K562 (cell line): Measurements from ENCODE around the gene METAP1D.

Experiments used
- CHD1 ChIP-seq: fragments of 200-600 bp; sonication (generic); IDR thresholded peaks from one replicate; pipeline ENCODE4 v1.6.1; 2012; ENCODE audit warnings: mild to moderate bottlenecking, moderate library complexity, low read length, inconsistent platforms
- CHD2 ChIP-seq: IDR thresholded peaks from 2 replicates; pipeline ENCODE4 v1.6.1; 2011; ENCODE audit warnings: low read depth, low read length
- MYC ChIP-seq, 2 experiments: fragments of 250-450 bp in 1 of 2; sonication (Bioruptor Pico) in 1 of 2; IDR thresholded peaks; 2 replicates each; pipeline versions ENCODE4 v1.5.1 to v1.6.1; 2012 to 2021; ENCODE audit warnings: low read depth in 2 of 2, borderline replicate concordance in 1 of 2, improper control_type of control experiment in 1 of 2, low read length in 1 of 2, mild to moderate bottlenecking in 1 of 2, moderate library complexity in 1 of 2
- NR3C1 ChIP-seq: sonication (generic); formaldehyde crosslinking; IDR thresholded peaks from 2 replicates; pipeline ENCODE4 v1.8.1; 2022; ENCODE audit warnings: missing genetic modification reagents
- POLR2A ChIP-seq: fragments of 450-650 bp; conservative IDR thresholded peaks from 2 replicates; pipeline ENCODE4 v1.6.1; 2016
- SP1 ChIP-seq: sonication (generic); formaldehyde crosslinking; IDR thresholded peaks from 2 replicates; pipeline ENCODE4 v1.8.1; 2022; ENCODE audit warnings: mild to moderate bottlenecking, missing genetic modification reagents
- ZFP36 ChIP-seq: fragments of 150-350 bp; IDR thresholded peaks from 2 replicates; pipeline ENCODE4 v1.6.1; 2018; ENCODE audit warnings: low read length, low read depth; ENCODE audit not compliant: partially characterized antibody
- ZNF583 ChIP-seq: fragments of 250-450 bp; sonication (Bioruptor Pico); IDR thresholded peaks from 2 replicates; pipeline ENCODE4 v1.4.0; 2020
- ZNF586 ChIP-seq: fragments of 450-650 bp; formaldehyde crosslinking; conservative IDR thresholded peaks from 2 replicates; pipeline ENCODE4 v1.4.0; 2020; ENCODE audit warnings: mild to moderate bottlenecking, moderate library complexity
- TF ChIP-seq, protein P1 (sequence below): fragments of 250-450 bp; sonication (Bioruptor Pico); IDR thresholded peaks from 2 replicates; pipeline ENCODE4 v1.4.0; 2020; ENCODE audit warnings: mild to moderate bottlenecking
- TF ChIP-seq, protein P2 (sequence below): conservative IDR thresholded peaks from 2 replicates; pipeline ENCODE4 v1.6.1; 2011; ENCODE audit warnings: low read depth, mild to moderate bottlenecking, low read length; ENCODE audit not compliant: control insufficient read depth
- TF ChIP-seq, protein P3 (sequence below), 3 experiments: IDR thresholded peaks in 2 of 3; conservative IDR thresholded peaks in 1 of 3; 2 replicates each; pipeline ENCODE4 v1.5.1; 2011 to 2012; ENCODE audit warnings: low read length in 3 of 3, mild to moderate bottlenecking in 3 of 3, control low read depth in 2 of 3, improper control_type of control experiment in 1 of 3, inconsistent platforms in 1 of 3, low read depth in 1 of 3, mixed read lengths in 1 of 3, moderate library complexity in 1 of 3; ENCODE audit not compliant: insufficient read depth in 2 of 3

DNA sequence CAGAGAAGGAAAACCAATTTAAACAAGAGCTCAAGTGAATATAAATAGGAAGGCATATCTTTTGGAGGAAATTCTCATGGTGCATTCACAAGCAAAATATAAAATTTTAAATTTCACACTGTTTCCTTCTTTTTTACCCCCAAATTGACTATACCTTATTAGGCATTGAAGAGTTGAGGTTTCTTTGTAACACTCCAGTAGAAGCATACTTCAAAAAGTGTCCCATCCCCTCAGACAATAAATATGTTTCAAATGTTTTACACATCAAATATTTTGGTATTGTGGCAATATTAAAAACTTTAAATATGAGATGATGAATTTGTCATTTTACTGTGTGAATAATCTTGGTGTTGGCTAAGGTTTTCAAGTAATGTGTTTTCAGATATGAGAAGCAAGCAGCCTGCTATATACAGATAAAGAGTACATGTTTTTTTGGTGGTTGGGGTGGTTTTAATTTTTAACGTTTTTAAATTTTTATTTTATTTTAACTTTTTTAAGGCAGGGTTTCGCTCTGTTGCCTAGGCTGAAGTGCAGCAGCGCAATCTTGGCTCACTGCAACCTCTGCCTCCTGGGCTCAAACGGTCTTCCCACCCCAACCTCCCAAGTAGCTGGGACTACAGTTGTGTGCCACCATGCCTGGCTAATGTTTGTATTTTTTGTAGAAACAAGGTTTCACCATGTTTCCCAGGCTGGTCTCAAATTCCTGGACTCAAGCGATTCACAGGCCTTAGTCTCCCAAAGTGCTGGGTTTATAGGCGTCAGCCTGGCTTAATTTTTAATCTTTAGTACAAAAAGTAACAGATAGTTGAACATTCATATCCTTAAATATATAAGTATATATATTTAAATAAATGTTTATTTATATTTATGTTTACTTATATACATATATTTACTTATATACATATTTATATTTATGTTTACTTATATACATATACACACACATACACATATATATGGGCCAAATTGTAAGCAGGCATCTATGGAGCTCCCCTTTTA lies 49.1 kb downstream of the METAP1D start:
- no peak for TF ChIP-seq NR3C1
- no peak for TF ChIP-seq POLR2A
- TF ChIP-seq CHD2 = no peak
- TF ChIP-seq, protein P1, sequence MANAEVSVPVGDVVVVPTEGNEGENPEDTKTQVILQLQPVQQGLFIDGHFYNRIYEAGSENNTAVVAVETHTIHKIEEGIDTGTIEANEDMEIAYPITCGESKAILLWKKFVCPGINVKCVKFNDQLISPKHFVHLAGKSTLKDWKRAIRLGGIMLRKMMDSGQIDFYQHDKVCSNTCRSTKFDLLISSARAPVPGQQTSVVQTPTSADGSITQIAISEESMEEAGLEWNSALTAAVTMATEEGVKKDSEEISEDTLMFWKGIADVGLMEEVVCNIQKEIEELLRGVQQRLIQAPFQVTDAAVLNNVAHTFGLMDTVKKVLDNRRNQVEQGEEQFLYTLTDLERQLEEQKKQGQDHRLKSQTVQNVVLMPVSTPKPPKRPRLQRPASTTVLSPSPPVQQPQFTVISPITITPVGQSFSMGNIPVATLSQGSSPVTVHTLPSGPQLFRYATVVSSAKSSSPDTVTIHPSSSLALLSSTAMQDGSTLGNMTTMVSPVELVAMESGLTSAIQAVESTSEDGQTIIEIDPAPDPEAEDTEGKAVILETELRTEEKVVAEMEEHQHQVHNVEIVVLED (CRISPR knock-in tag) = no peak
- TF ChIP-seq, protein P2, sequence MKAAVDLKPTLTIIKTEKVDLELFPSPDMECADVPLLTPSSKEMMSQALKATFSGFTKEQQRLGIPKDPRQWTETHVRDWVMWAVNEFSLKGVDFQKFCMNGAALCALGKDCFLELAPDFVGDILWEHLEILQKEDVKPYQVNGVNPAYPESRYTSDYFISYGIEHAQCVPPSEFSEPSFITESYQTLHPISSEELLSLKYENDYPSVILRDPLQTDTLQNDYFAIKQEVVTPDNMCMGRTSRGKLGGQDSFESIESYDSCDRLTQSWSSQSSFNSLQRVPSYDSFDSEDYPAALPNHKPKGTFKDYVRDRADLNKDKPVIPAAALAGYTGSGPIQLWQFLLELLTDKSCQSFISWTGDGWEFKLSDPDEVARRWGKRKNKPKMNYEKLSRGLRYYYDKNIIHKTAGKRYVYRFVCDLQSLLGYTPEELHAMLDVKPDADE = no peak
- TF ChIP-seq CHD1 = no peak
- TF ChIP-seq ZFP36 = no peak
- TF ChIP-seq, protein P3, sequence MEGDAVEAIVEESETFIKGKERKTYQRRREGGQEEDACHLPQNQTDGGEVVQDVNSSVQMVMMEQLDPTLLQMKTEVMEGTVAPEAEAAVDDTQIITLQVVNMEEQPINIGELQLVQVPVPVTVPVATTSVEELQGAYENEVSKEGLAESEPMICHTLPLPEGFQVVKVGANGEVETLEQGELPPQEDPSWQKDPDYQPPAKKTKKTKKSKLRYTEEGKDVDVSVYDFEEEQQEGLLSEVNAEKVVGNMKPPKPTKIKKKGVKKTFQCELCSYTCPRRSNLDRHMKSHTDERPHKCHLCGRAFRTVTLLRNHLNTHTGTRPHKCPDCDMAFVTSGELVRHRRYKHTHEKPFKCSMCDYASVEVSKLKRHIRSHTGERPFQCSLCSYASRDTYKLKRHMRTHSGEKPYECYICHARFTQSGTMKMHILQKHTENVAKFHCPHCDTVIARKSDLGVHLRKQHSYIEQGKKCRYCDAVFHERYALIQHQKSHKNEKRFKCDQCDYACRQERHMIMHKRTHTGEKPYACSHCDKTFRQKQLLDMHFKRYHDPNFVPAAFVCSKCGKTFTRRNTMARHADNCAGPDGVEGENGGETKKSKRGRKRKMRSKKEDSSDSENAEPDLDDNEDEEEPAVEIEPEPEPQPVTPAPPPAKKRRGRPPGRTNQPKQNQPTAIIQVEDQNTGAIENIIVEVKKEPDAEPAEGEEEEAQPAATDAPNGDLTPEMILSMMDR (IDR thresholded peaks at IDR 0.05 in 2 of 3, conservative IDR thresholded peaks at IDR 0.05 in 1 of 3; ENCODE audit: insufficient read depth in 2 of 3, low read depth in 1 of 3, low read length in 3 of 3) = no peak
- TF ChIP-seq ZNF583 (CRISPR knock-in tag) = no peak
- no peak for TF ChIP-seq ZNF586 (CRISPR knock-in tag)
- no peak for TF ChIP-seq MYC (IDR thresholded peaks at IDR 0.05; ENCODE audit: low read depth, low read length)
- TF ChIP-seq MYC (CRISPR knock-in tag; IDR thresholded peaks at IDR 0.05; ENCODE audit: borderline replicate concordance, low read depth) = no peak
- no peak for TF ChIP-seq SP1
